PC-9 (cell line): ENCODE data around the gene TAL1.
A peak's percentile ranks its signal among the peaks of the same experiment; 100 is the strongest.

Experiments
- CTCF ChIP-seq: fragments of 200-600 bp; sonication (generic); conservative IDR thresholded peaks from 2 replicates; pipeline ENCODE4 v1.6.1; 2017; ENCODE audit warnings: mixed run types, antibody characterized with exemption, mild to moderate bottlenecking, moderate library complexity
- EZH2 ChIP-seq: fragments of 200-600 bp; sonication (generic); IDR thresholded peaks from 2 replicates; pipeline ENCODE4 v1.8.0; 2017; ENCODE audit warnings: antibody characterized with exemption, low read depth

GRCh38 chr1:47262787-47263413 lies 30.9 kb upstream of the TAL1 start:
- peak; percentile 81 for TF ChIP-seq CTCF
- TF ChIP-seq EZH2, result no peak
